Keratinocyte (primary cell): ENCODE data around the gene LYPLA2. TPM values are rescaled to one million over a fixed set of nuclear protein-coding genes. Genes with fewer than 3 reads are reported as not detected.

Experiments used
- DNase-seq: peaks from one replicate; pipeline ENCODE4 v3.0.0-alpha.2; 2011; ENCODE audit warnings: low read depth, missing footprints, low spot score
- FAIRE-seq: peaks from 2 replicates; lab custom pipeline; 2011; peaks lifted over from hg19 to GRCh38; lab: Jason Lieb, UNC
- H2AFZ ChIP-seq: 2 replicates; pipeline ENCODE4 v1.6.0; 2012; ENCODE audit warnings: low read length, control low read depth, inconsistent platforms; ENCODE audit not compliant: control insufficient read depth
- H3K27ac ChIP-seq: 2 replicates; pipeline ENCODE4 v1.5.1; 2011; ENCODE audit warnings: low read length; ENCODE audit not compliant: control insufficient read depth, insufficient read depth
- H3K27me3 ChIP-seq: 3 replicates; pipeline ENCODE4 v1.6.0; 2011; ENCODE audit warnings: low read length; ENCODE audit not compliant: control insufficient read depth, insufficient read depth; ENCODE audit errors: extremely low read depth
- H3K36me3 ChIP-seq, 2 experiments: 2 replicates in 1 of 2; 3 replicates in 1 of 2; pipeline ENCODE4 v1.5.1; 2011; ENCODE audit warnings: low read length in 2 of 2, mild to moderate bottlenecking in 1 of 2; ENCODE audit not compliant: control insufficient read depth in 2 of 2, insufficient read depth in 2 of 2; ENCODE audit errors: extremely low read depth in 1 of 2
- H3K4me1 ChIP-seq: 3 replicates; pipeline ENCODE4 v1.5.1; 2011; ENCODE audit warnings: low read length; ENCODE audit not compliant: control insufficient read depth, insufficient read depth; ENCODE audit errors: extremely low read depth
- H3K4me2 ChIP-seq: 3 replicates; pipeline ENCODE4 v1.6.0; 2011; ENCODE audit warnings: low read depth, low read length; ENCODE audit not compliant: control insufficient read depth, insufficient read depth; ENCODE audit errors: extremely low read depth
- H3K4me3 ChIP-seq, 3 experiments: fragments of 200-600 bp in 1 of 3; sonication (generic) in 1 of 3; 2 replicates in 2 of 3; 3 replicates in 1 of 3; pipeline ENCODE4 v1.5.1; 2011 to 2016; ENCODE audit warnings: low read length in 3 of 3, mild to moderate bottlenecking in 3 of 3, control low read depth in 2 of 3, inconsistent platforms in 1 of 3, low read depth in 1 of 3, mixed read lengths in 1 of 3, mixed run types in 1 of 3, moderate library complexity in 1 of 3; ENCODE audit not compliant: control insufficient read depth in 2 of 3, insufficient read depth in 2 of 3; ENCODE audit errors: extremely low read depth in 1 of 3
- H3K79me2 ChIP-seq: 2 replicates; pipeline ENCODE4 v1.6.0; 2012; ENCODE audit warnings: low read length; ENCODE audit not compliant: control insufficient read depth, insufficient read depth
- H3K9ac ChIP-seq: 3 replicates; pipeline ENCODE4 v1.6.0; 2011; ENCODE audit warnings: low read length; ENCODE audit not compliant: control insufficient read depth, insufficient read depth; ENCODE audit errors: extremely low read depth
- H3K9me1 ChIP-seq: 3 replicates; pipeline ENCODE4 v1.6.0; 2011; ENCODE audit warnings: low read length; ENCODE audit not compliant: control insufficient read depth, insufficient read depth; ENCODE audit errors: extremely low read depth
- H3K9me3 ChIP-seq: 2 replicates; pipeline ENCODE4 v1.5.1; 2012; ENCODE audit warnings: low read depth, low read length; ENCODE audit not compliant: control insufficient read depth
- H4K20me1 ChIP-seq: 3 replicates; pipeline ENCODE4 v1.6.0; 2011; ENCODE audit warnings: low read length; ENCODE audit not compliant: control insufficient read depth, insufficient read depth; ENCODE audit errors: extremely low read depth
- CTCF ChIP-seq, 3 experiments: IDR thresholded peaks in 1 of 3; conservative IDR thresholded peaks in 1 of 3; optimal IDR thresholded peaks in 1 of 3; 2 replicates in 2 of 3; 3 replicates in 1 of 3; pipeline versions ENCODE3 to v1.5.1; 2011; ENCODE audit warnings: low read length in 3 of 3, mild to moderate bottlenecking in 3 of 3, moderate library complexity in 2 of 3, control low read depth in 1 of 3, inconsistent platforms in 1 of 3; ENCODE audit not compliant: insufficient read depth in 2 of 3; ENCODE audit errors: extremely low read depth in 1 of 3
- EZH2 ChIP-seq: IDR thresholded peaks from one replicate; pipeline ENCODE4 v1.6.1; 2012; ENCODE audit warnings: inconsistent platforms, mild to moderate bottlenecking, low read length, moderate library complexity
- dilution Hi-C: fragments of 300-500 bp; cut with MboI; formaldehyde crosslinking; loops from one replicate; pipeline ENCODE4 v1.7.0; 2020; ENCODE audit warnings: low sequenced_read_pairs; ENCODE audit not compliant: extremely low pct_ligation_motif_present
- polyA plus RNA-seq, 5 experiments: library from polyadenylated mRNA; depleted of rRNA in 3 of 5; stranded (reverse) in 3 of 5; stranded (forward) in 1 of 5; unstranded in 1 of 5; fragments of >200 nt; gene quantifications; 1 replicate in 1 of 5; 2 replicates in 3 of 5; 3 replicates in 1 of 5; pipeline versions ENCODE4 v1.2.1 to v1.2.3, GENCODE V29; 2011 to 2012; ENCODE audit warnings: missing spikeins in 2 of 5, low read depth in 1 of 5, low replicate concordance in 1 of 5

The LYPLA2 gene
- polyA plus RNA-seq, 1 donor (not counting 4 experiments of a cell fraction or from before 2014, with no cell fraction given): 51.7 TPM

- no peak for FAIRE-seq
- Histone ChIP-seq H3K4me1 (peaks cover 2% of the 10 kb centered on the region), H3K27ac (no peak overlapping the region), H3K9ac (no peak overlapping the region), H3K9me1 (no peaks in the 10 kb centered on the region), H2AFZ (no peak overlapping the region), H3K4me2 (no peak overlapping the region), H3K27me3 (no peaks in the 10 kb centered on the region), H3K79me2 (peaks cover 32% of the 10 kb centered on the region), H3K9me3 (no peaks in the 10 kb centered on the region), H3K4me3 (no peak overlapping the region), H3K36me3 (peaks cover 49 to 55% of the 10 kb centered on the region in 2 experiments), H4K20me1 (peaks cover 6% of the 10 kb centered on the region)
- dilution Hi-C loops: no loop called here
- no peak for TF ChIP-seq EZH2
- TF ChIP-seq CTCF (optimal IDR thresholded peaks at IDR 0.05 in 1 of 3, IDR thresholded peaks at IDR 0.05 in 1 of 3, conservative IDR thresholded peaks at IDR 0.05 in 1 of 3; ENCODE audit: extremely low read depth in 1 of 3, insufficient read depth in 2 of 3, low read length in 3 of 3): no peak
- DNase-seq: no peak
Measured at GRCh38 chr1:23752909-23753308, 38.0 kb upstream of the LYPLA2 start.

GRCh38 chr1:23756676-23757075, 34.3 kb upstream of the LYPLA2 start:
- H3K9me3 ChIP-seq: no peaks in the 10 kb centered on the region

More at GRCh38 chr1:23756676-23757075, 34.3 kb upstream of the LYPLA2 start:
- H2AFZ ChIP-seq: no peak overlapping the region
- no peaks in the 10 kb centered on the region for H3K4me1 ChIP-seq
- dilution Hi-C loops: no loop called here
- no peaks in the 10 kb centered on the region for H3K27me3 ChIP-seq
- no peak overlapping the region for H3K27ac ChIP-seq
- H3K9me1 ChIP-seq: no peaks in the 10 kb centered on the region
- H3K9ac ChIP-seq: no peak overlapping the region
- H3K4me3 ChIP-seq: no peak overlapping the region
- H3K4me2 ChIP-seq: no peak overlapping the region
- H3K36me3 ChIP-seq: peaks cover 48 to 51% of the 10 kb centered on the region in 2 experiments
- no peaks in the 10 kb centered on the region for H4K20me1 ChIP-seq
- TF ChIP-seq CTCF (optimal IDR thresholded peaks at IDR 0.05 in 1 of 3, IDR thresholded peaks at IDR 0.05 in 1 of 3, conservative IDR thresholded peaks at IDR 0.05 in 1 of 3; ENCODE audit: extremely low read depth in 1 of 3, insufficient read depth in 2 of 3, low read length in 3 of 3): no peak
- no peak for TF ChIP-seq EZH2
- H3K79me2 ChIP-seq: peaks cover 10% of the 10 kb centered on the region
- DNase-seq (no peak), FAIRE-seq (no peak)
